Suppressor macrophage treated with lipopolysaccharide for 1 hour (primary cell): Measurements from ENCODE around the gene KIF21A.

Experiments
- DNase-seq, 3 donors: peaks; one replicate each; pipeline ENCODE4 v3.0.0-alpha.2; 2020 to 2022

Gene KIF21A

DNA sequence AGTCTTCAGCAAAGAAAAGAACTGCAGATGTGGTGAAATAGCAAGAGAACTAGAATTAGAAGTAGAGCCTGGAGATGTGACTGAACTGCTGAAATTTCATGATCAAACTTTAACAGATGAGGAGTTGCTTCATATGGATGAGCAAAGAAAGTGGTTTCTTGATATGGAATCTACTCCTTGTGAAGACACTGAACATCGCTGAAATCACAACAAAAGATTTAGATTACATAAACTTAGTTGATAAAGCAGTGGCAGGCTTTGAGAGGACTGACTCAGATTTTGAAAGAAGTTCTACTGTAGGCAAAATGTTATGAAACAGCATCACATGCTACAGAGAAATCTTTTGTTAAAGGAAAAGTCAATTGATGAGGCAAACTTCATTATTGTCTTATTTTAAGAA is 175.0 kb downstream of the KIF21A start:
- DNase-seq: no peak

DNA sequence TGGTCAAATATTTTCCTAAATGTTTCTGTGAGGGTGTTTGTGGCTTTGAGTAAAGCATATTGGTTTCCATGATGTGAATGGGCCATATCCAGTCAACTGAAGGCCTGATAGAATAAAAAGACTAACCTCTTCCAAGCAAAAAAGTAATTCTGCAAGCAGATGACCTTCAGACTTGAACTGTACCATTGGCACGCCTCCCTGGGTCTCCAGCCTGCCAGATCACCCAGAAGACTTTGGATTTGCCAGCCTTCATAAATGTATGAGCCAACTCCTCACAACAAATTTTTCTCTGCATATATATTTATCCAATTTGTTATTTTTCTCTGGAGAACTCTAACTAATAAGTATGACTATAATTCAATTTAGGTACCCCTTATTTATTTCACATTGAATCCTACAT is 190.3 kb downstream of the KIF21A start:
- no peak for DNase-seq
